GM19438 (cell line): ENCODE measurements around the gene ZGLP1.

Source experiments
- ATAC-seq: cut with Tn5 transposase; IDR thresholded peaks from one replicate; pipeline ENCODE4 v1.9.1; 2021; ENCODE audit warnings: low read depth; ENCODE audit not compliant: unreplicated experiment

ZGLP1 gene

DNA sequence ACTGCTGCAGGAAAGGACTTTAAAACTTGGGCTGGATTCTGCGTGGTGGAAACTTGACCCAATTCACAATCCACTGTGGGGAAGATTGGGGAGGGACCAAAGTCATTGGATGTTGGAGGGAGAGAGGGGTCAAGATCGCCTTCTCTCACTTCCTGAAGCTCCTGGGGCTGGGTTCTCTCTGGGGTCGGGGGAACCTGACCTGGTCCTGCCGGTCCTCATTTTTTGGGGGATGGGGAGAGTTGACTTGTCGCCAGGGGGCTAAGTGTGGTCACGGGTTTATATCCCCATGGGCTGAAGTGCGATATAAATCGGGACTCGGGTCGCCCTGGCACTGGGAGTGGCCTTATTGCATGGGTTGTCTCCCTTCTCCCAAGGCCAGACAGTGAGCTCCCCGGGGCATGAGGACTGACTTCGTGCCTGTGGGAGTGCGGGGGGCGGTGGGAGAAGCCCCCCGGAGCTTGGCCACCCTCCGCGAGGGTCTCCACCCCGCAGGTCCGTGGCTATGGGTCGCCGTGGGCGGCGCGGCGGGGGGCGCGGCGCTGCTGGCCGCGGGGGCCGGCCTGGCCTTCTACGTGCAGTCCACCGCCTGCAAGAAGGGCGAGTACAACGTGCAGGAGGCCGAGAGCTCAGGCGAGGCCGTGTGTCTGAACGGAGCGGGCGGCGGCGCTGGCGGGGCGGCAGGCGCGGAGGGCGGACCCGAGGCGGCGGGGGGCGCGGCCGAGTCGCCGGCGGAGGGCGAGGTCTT is 13.6 kb downstream of the ZGLP1 start:
- no peak for ATAC-seq

- ATAC-seq, result no peak
Observed at GRCh38 chr19:10295305-10295846, 14.2 kb downstream of the ZGLP1 start.

DNA sequence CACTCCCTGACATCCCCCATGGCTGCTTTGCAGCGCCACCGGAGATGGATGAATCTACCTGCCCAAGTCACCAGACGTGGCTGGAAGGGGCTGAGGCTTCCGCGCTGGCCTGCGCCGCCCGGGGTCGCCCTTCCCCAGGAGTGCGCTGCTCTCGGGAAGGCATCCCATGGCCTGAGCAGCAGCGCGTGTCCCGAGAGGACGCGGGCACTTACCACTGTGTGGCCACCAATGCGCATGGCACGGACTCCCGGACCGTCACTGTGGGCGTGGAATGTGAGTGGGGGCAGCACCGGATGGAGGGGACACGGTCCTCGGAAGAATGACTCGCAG is 15.3 kb downstream of the ZGLP1 start:
- ATAC-seq, result no peak

GRCh38 chr19:10293637-10294367 is 15.8 kb downstream of the ZGLP1 start:
- no peak for ATAC-seq

- no peak for ATAC-seq
Observed at GRCh38 chr19:10292789-10293636, 16.6 kb downstream of the ZGLP1 start.

DNA sequence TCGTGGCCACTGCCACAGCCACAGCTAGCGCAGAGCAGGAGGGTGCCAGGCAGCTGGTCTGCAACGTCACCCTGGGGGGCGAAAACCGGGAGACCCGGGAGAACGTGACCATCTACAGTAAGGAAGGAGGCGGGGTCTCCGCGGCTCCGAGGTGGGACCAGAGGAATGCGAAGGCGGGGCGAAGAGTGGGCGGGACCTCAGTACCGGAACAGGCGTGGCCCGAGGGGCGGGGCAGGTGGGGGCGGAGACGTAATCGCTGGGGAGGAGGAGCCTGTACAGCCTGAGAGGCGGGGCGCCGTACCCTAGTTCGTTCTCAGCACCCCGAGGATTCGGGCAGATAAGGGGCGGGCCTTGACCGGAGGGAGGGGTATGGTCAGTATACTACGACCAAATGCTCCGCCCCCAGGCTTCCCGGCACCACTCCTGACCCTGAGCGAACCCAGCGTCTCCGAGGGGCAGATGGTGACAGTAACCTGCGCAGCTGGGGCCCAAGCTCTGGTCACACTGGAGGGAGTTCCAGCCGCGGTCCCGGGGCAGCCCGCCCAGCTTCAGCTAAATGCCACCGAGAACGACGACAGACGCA is 17.3 kb downstream of the ZGLP1 start:
- ATAC-seq, result peak; percentile 47

- ATAC-seq, result peak; percentile 1
Observed at GRCh38 chr19:10291554-10292205, 17.9 kb downstream of the ZGLP1 start.

- ATAC-seq, result no peak
Observed at GRCh38 chr19:10290876-10291553, 18.6 kb downstream of the ZGLP1 start.

GRCh38 chr19:10290357-10290875 is 19.2 kb downstream of the ZGLP1 start:
- no peak for ATAC-seq

- no peak for ATAC-seq
Observed at GRCh38 chr19:10289836-10290356, 19.7 kb downstream of the ZGLP1 start, which contains the start of gene ICAM5. TSS of gene ICAM5 (plus strand) at chr19:10289952. CDS start at chr19:10290044, 92 bp downstream.

DNA sequence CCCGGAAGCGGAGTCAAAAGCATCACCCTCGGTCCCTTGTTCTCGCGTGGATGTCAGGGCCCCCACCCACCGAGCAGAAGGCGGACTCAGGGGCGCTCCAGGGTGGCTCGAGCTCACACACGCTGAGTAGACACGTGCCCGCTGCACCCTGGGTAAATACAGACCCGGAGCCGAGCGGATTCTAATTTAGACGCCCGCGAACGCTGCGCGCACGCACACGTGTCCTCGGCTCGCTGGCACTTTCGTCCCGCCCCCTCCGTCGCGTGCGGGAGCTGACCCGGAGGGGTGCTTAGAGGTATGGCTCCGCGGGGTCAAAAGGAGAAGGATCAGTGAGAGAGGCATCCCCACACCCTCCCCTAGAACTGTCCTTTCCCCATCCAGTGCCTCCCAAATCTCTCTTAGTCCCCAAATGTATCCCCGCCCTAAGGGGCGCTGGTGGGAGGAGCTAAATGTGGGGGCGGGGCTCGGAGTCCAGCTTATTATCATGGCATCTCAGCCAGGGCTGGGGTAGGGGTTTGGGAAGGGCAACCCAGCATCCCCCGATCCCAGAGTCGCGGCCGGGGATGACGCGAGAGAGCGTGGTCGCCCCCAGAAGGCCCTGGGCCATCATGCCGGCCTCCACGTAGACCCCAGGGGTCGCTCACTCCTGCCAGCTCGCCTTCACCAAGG is 20.3 kb downstream of the ZGLP1 start:
- ATAC-seq, result no peak

GRCh38 chr19:10288662-10289166 is 20.9 kb downstream of the ZGLP1 start:
- ATAC-seq, result no peak

DNA sequence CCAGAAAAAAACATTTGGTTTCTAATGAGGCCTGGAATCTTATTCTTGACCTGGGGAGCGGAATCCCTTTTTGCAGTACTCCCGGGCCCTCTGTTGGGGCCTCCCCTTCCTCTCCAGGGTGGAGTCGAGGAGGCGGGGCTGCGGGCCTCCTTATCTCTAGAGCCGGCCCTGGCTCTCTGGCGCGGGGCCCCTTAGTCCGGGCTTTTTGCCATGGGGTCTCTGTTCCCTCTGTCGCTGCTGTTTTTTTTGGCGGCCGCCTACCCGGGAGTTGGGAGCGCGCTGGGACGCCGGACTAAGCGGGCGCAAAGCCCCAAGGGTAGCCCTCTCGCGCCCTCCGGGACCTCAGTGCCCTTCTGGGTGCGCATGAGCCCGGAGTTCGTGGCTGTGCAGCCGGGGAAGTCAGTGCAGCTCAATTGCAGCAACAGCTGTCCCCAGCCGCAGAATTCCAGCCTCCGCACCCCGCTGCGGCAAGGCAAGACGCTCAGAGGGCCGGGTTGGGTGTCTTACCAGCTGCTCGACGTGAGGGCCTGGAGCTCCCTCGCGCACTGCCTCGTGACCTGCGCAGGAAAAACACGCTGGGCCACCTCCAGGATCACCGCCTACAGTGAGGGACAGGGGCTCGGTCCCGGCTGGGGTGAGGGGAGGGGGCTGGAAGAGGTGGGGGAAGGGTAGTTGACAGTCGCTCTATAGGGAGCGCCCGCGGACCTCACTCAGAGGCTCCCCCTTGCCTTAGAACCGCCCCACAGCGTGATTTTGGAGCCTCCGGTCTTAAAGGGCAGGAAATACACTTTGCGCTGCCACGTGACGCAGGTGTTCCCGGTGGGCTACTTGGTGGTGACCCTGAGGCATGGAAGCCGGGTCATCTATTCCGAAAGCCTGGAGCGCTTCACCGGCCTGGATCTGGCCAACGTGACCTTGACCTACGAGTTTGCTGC is 22.5 kb downstream of the ZGLP1 start, which contains the start of gene ICAM4:
ICAM4 (plus strand) TSS at position 153 of the 935 bp plus-strand sequence; CDS start at position 211, 58 bp downstream.
- ATAC-seq, result no peak

DNA sequence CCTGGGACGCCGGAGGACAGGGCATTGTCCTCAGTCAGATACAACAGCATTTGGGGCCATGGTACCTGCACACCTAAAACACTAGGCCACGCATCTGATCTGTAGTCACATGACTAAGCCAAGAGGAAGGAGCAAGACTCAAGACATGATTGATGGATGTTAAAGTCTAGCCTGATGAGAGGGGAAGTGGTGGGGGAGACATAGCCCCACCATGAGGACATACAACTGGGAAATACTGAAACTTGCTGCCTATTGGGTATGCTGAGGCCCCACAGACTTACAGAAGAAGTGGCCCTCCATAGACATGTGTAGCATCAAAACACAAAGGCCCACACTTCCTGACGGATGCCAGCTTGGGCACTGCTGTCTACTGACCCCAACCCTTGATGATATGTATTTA is 24.2 kb downstream of the ZGLP1 start:
- no peak for ATAC-seq

DNA sequence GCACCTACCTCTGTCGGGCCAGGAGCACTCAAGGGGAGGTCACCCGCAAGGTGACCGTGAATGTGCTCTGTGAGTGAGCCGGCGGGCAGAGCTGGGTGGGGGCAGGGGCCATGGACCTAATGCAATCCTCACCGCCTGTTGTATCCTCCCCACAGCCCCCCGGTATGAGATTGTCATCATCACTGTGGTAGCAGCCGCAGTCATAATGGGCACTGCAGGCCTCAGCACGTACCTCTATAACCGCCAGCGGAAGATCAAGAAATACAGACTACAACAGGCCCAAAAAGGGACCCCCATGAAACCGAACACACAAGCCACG is 24.7 kb downstream of the ZGLP1 start:
- ATAC-seq, result no peak

DNA sequence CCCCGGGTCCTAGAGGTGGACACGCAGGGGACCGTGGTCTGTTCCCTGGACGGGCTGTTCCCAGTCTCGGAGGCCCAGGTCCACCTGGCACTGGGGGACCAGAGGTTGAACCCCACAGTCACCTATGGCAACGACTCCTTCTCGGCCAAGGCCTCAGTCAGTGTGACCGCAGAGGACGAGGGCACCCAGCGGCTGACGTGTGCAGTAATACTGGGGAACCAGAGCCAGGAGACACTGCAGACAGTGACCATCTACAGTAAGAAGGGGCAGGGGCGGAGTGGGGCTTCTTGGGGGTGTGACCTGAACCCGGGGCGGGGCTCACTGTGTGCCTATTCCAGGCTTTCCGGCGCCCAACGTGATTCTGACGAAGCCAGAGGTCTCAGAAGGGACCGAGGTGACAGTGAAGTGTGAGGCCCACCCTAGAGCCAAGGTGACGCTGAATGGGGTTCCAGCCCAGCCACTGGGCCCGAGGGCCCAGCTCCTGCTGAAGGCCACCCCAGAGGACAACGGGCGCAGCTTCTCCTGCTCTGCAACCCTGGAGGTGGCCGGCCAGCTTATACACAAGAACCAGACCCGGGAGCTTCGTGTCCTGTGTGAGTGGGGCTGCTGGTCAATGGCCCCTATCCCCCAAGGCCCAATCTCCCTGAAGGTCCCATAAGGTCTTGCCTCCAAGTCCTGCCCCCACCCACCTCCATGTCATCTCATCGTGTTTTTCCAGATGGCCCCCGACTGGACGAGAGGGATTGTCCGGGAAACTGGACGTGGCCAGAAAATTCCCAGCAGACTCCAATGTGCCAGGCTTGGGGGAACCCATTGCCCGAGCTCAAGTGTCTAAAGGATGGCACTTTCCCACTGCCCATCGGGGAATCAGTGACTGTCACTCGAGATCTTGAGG is 25.3 kb downstream of the ZGLP1 start:
- ATAC-seq, result no peak
